Common myeloid progenitor, CD34-positive (primary cell): Measurements from ENCODE around the gene HUNK.
"Not testable (repeated sequence)": the region's sequence is repeated elsewhere in the genome, so short reads cannot be mapped to it uniquely, and the experiment has no call there.

Source experiments
- CTCF ChIA-PET: fragments of 350-600 bp; sonication (Branson Sonifier 250); formaldehyde crosslinking; loops from one replicate; lab custom pipeline; 2021; ENCODE audit warnings: antibody characterized with exemption; lab: Charles Lee
- POLR2A ChIA-PET: fragments of 350-600 bp; sonication (Branson Sonifier 250); formaldehyde crosslinking; loops from one replicate; lab custom pipeline; 2021; ENCODE audit warnings: antibody characterized with exemption; lab: Charles Lee
- DNase-seq, 3 donors: peaks; one replicate each; pipeline versions ENCODE4 v3.0.0 to v3.0.0-alpha.2; 2013
- H3K27ac ChIP-seq, 2 experiments: 1 replicate in 1 of 2; 2 replicates in 1 of 2; pipeline ENCODE4 v1.7.0; 2013; ENCODE audit warnings: inconsistent platforms in 2 of 2, low read length in 2 of 2, mild to moderate bottlenecking in 2 of 2, low read depth in 1 of 2, moderate library complexity in 1 of 2; ENCODE audit not compliant: severe bottlenecking in 2 of 2, insufficient read depth in 1 of 2, poor library complexity in 1 of 2
- H3K27me3 ChIP-seq, 5 experiments: replicated peaks in 2 of 5; 1 replicate in 3 of 5; 2 replicates in 2 of 5; pipeline versions ENCODE4 v1.6.1 to v1.7.0; 2013; ENCODE audit warnings: low read length in 4 of 5, mild to moderate bottlenecking in 2 of 5, moderate library complexity in 2 of 5, inconsistent platforms in 1 of 5; ENCODE audit not compliant: insufficient read depth in 5 of 5, control insufficient read depth in 4 of 5
- H3K36me3 ChIP-seq, 4 experiments: 1 replicate in 2 of 4; 2 replicates in 2 of 4; pipeline versions ENCODE4 v1.6.1 to v1.7.0; 2013; ENCODE audit warnings: low read length in 3 of 4, control low read depth in 1 of 4, mild to moderate bottlenecking in 1 of 4; ENCODE audit not compliant: control insufficient read depth in 4 of 4, insufficient read depth in 4 of 4
- H3K4me1 ChIP-seq, 4 experiments: 1 replicate in 3 of 4; 2 replicates in 1 of 4; pipeline versions ENCODE4 v1.6.1 to v1.7.1; 2013; ENCODE audit warnings: low read length in 3 of 4, mild to moderate bottlenecking in 3 of 4, control low read depth in 1 of 4, inconsistent platforms in 1 of 4, moderate library complexity in 1 of 4; ENCODE audit not compliant: control insufficient read depth in 4 of 4, insufficient read depth in 4 of 4; ENCODE audit errors: control extremely low read depth in 1 of 4
- H3K4me3 ChIP-seq, 7 experiments: 1 replicate in 4 of 7; 2 replicates in 3 of 7; pipeline versions ENCODE4 v1.5.1 to v1.7.0; 2013; ENCODE audit warnings: mild to moderate bottlenecking in 7 of 7, low read length in 6 of 7, moderate library complexity in 6 of 7, inconsistent platforms in 2 of 7, low read depth in 2 of 7, control low read depth in 1 of 7; ENCODE audit not compliant: insufficient read depth in 4 of 7, control insufficient read depth in 1 of 7; ENCODE audit errors: extremely low read depth in 1 of 7
- H3K9me3 ChIP-seq, 5 experiments: 1 replicate in 4 of 5; 2 replicates in 1 of 5; pipeline versions ENCODE4 v1.6.1 to v1.7.1; 2013; ENCODE audit warnings: low read length in 4 of 5, mild to moderate bottlenecking in 2 of 5, inconsistent platforms in 1 of 5, low read depth in 1 of 5, moderate library complexity in 1 of 5; ENCODE audit not compliant: control insufficient read depth in 4 of 5, insufficient read depth in 2 of 5; ENCODE audit errors: control extremely low read depth in 1 of 5
- WGBS: methylation state at CpG from one replicate; pipeline ENCODE4 v1.1.5; 2013; ENCODE audit not compliant: insufficient coverage; 5-methylcytosine and 5-hydroxymethylcytosine counted together

HUNK gene

GRCh38 chr21:32022146-32022545, 149.3 kb downstream of the HUNK start:
- peak in 2 of 3 donors; percentile 10 to 12 for DNase-seq
- Histone ChIP-seq H3K27me3 (peaks cover 0 to 3% (median 0%) of the 10 kb centered on the region in 5 experiments), H3K4me1 (no peaks in the 10 kb centered on the region), H3K36me3 (no peaks in the 10 kb centered on the region), H3K4me3 (no peak overlapping the region), H3K27ac (no peak overlapping the region), H3K9me3 (no peaks in the 10 kb centered on the region)
- CTCF ChIA-PET, result no interaction called here
- 0% methylated on average over 3 of the region's 6 CpGs for WGBS
- POLR2A ChIA-PET, result no interaction called here

DNA sequence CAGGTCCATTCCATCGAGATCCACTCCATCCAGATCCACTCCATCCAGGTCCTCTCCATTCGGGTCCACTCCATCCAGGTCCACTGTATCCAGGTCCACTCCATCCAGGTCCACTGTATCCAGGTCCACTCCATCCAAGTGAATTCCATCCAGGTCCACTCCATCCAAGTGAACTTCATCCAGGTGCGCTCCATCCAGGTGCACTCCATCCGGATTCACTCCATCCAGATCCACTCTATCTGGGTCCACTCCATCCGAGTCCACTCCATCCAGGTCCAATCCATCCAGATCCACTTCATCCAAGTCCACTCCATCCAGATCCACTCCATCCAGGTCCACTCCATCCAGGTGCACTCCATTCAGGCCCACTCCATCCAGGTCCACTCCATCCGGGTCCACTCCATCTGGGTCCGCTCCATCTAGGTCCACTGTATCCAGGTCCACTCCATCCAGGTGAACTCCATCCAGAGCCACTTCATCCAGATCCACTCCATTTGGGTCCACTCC, 157.4 kb downstream of the HUNK start:
- Histone ChIP-seq H3K9me3 (no peaks in the 10 kb centered on the region), H3K27me3 (no peaks in the 10 kb centered on the region), H3K4me3 (no peak overlapping the region), H3K4me1 (no peaks in the 10 kb centered on the region), H3K36me3 (no peaks in the 10 kb centered on the region), H3K27ac (no peak overlapping the region)
- DNase-seq, result no peak
- CTCF ChIA-PET, result no interaction called here
- POLR2A ChIA-PET, result no interaction called here
- 55% methylated on average over 7 of the region's 7 CpGs for WGBS

- DNase-seq, result no peak
- no peaks in the 10 kb centered on the region for H3K4me1 ChIP-seq
- no peaks in the 10 kb centered on the region for H3K36me3 ChIP-seq
- H3K27me3 ChIP-seq, result no peaks in the 10 kb centered on the region
- CTCF ChIA-PET, result no interaction called here
- H3K27ac ChIP-seq, result no peak overlapping the region
- POLR2A ChIA-PET, result no interaction called here
- 95% methylated on average over 5 of the region's 5 CpGs for WGBS
- H3K9me3 ChIP-seq, result no peaks in the 10 kb centered on the region
- no peak overlapping the region for H3K4me3 ChIP-seq
Observed at GRCh38 chr21:32034850-32035249, 162.0 kb downstream of the HUNK start.

DNA sequence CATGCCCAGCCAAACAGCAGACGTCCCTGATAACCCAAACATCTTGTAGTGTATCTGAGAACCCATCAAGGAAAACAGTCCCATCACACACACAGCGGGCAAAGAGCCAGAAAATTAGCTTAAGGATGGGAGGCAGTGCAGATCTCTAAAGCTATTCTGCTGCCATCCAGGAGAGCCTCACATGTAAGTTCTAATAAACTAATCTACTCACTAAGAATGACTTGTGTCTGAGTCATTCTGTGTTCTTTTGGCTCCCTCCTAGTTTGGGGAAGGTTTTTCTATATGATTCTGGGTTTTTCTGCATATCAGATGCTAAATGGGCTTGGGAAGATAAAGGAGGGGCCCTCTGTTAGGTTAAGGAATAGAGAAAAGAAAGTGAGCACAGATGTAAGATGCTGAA, 162.8 kb downstream of the HUNK start:
- Histone ChIP-seq H3K27me3 (no peaks in the 10 kb centered on the region), H3K4me1 (no peaks in the 10 kb centered on the region), H3K27ac (no peak overlapping the region), H3K4me3 (no peak overlapping the region), H3K36me3 (no peaks in the 10 kb centered on the region), H3K9me3 (no peaks in the 10 kb centered on the region)
- no CpG with 5 or more reads among the region's 2 CpGs for WGBS
- no peak for DNase-seq
- ChIA-PET POLR2A (no interaction called here), CTCF (no interaction called here)

- Histone ChIP-seq H3K27me3 (no peaks in the 10 kb centered on the region), H3K9me3 (no peaks in the 10 kb centered on the region), H3K4me1 (no peaks in the 10 kb centered on the region), H3K27ac (no peak overlapping the region), H3K4me3 (no peak overlapping the region), H3K36me3 (no peaks in the 10 kb centered on the region)
- CTCF ChIA-PET, result no interaction called here
- no peak for DNase-seq
- 100% methylated on average over 1 of the region's 2 CpGs for WGBS
- POLR2A ChIA-PET, result no interaction called here
Observed at GRCh38 chr21:32036756-32037155, 163.9 kb downstream of the HUNK start.

- H3K9me3 ChIP-seq, H3K27ac ChIP-seq, H3K36me3 ChIP-seq, CTCF ChIA-PET, H3K27me3 ChIP-seq, POLR2A ChIA-PET, H3K4me1 ChIP-seq, DNase-seq, H3K4me3 ChIP-seq: not testable (repeated sequence)
- WGBS, result 86% methylated on average over 1 of the region's 4 CpGs
Observed at GRCh38 chr21:32038751-32039150, 165.9 kb downstream of the HUNK start.

GRCh38 chr21:32043458-32043857, 170.6 kb downstream of the HUNK start:
- no peak overlapping the region for H3K4me3 ChIP-seq
- H3K4me1 ChIP-seq, result no peaks in the 10 kb centered on the region
- H3K36me3 ChIP-seq, result no peaks in the 10 kb centered on the region
- H3K27me3 ChIP-seq, result no peaks in the 10 kb centered on the region
- ChIA-PET POLR2A (no interaction called here), CTCF (no interaction called here)
- H3K9me3 ChIP-seq, result peaks cover 0 to 10% (median 4%) of the 10 kb centered on the region in 5 experiments
- 88% methylated on average over 9 of the region's 10 CpGs for WGBS
- DNase-seq, result no peak
- H3K27ac ChIP-seq, result no peak overlapping the region
